ENCODE data around the gene SMIM27.

DNA sequence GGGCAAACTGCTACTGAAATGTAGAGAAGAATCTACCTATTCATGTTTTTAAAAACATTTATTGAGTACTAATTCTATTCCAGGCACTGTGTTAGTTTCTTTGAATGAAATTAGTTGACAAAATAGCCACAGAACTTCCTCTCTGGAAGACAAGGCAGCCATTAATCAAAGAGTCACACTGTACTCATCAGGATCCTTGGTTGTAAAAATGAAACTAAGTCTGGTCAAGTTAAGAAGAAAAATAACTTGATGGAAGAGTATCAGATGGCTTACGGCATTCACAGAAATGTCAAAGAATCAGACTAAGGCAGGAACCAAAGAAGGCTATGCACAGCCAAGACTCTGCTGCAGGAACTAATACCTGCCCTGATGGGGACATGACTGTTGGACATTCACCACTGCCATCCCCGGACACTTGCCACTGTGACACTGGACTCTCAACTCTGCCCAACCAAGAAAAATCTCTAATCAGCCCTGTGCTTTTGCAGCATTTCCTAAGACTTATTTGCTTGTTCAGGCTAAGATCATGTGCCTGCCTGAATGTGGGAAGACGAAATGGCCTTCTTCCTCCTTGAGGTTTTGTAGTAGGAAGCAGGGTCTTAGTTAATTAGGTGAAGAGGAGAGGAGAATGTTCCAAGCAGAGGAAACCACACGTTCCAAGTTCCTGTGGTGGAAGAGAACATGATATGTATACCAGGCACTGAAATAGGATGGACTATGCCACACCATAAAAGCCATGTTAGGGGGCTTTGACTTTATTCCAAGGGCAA, 44.2 kb downstream of the SMIM27 start:
- TF ChIP-seq, protein P1, sequence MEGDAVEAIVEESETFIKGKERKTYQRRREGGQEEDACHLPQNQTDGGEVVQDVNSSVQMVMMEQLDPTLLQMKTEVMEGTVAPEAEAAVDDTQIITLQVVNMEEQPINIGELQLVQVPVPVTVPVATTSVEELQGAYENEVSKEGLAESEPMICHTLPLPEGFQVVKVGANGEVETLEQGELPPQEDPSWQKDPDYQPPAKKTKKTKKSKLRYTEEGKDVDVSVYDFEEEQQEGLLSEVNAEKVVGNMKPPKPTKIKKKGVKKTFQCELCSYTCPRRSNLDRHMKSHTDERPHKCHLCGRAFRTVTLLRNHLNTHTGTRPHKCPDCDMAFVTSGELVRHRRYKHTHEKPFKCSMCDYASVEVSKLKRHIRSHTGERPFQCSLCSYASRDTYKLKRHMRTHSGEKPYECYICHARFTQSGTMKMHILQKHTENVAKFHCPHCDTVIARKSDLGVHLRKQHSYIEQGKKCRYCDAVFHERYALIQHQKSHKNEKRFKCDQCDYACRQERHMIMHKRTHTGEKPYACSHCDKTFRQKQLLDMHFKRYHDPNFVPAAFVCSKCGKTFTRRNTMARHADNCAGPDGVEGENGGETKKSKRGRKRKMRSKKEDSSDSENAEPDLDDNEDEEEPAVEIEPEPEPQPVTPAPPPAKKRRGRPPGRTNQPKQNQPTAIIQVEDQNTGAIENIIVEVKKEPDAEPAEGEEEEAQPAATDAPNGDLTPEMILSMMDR (IDR thresholded peaks at IDR 0.05): no peak
- no peak for TF ChIP-seq POLR2A (IDR thresholded peaks at IDR 0.05)
